Type B pancreatic cell (in vitro differentiated cells): ENCODE measurements around the gene MDC1. TPM values are rescaled to one million over a fixed set of nuclear protein-coding genes. Genes with fewer than 3 reads are reported as not detected.

ENCODE experiments used
- DNase-seq: peaks from one replicate; pipeline ENCODE4 v3.0.0; 2021; ENCODE audit warnings: mixed read lengths; ENCODE audit not compliant: unreplicated experiment; ENCODE audit errors: extremely low spot score
- H3K27ac Mint-ChIP-seq: 2 replicates; pipeline ENCODE4 v1.8.0; 2021; ENCODE audit warnings: mild to moderate bottlenecking, mixed read lengths
- H3K27me3 Mint-ChIP-seq: 2 replicates; pipeline ENCODE4 v1.8.0; 2021; ENCODE audit warnings: mixed read lengths
- H3K36me3 Mint-ChIP-seq: 2 replicates; pipeline ENCODE4 v1.8.0; 2021; ENCODE audit warnings: mixed read lengths
- H3K4me1 Mint-ChIP-seq: one replicate; pipeline ENCODE4 v1.8.0; 2021; ENCODE audit warnings: mixed read lengths; ENCODE audit not compliant: unreplicated experiment
- H3K4me3 Mint-ChIP-seq: 2 replicates; pipeline ENCODE4 v1.8.0; 2021; ENCODE audit warnings: mild to moderate bottlenecking, mixed read lengths
- H3K9me3 Mint-ChIP-seq: 2 replicates; pipeline ENCODE4 v1.8.0; 2021; ENCODE audit warnings: mixed read lengths
- total RNA-seq: library from RNA; stranded (reverse); gene quantifications from 2 replicates; pipeline ENCODE4 v1.2.1, GENCODE V29; 2021; ENCODE audit warnings: low replicate concordance
- TF ChIP-seq, protein P1 (sequence below): fragments of 200-600 bp; sonication (generic); conservative IDR thresholded peaks from 2 replicates; pipeline ENCODE4 v1.5.0; 2021; ENCODE audit warnings: antibody characterized with exemption, mild to moderate bottlenecking

The MDC1 gene
- total RNA-seq, 1 donor from 2014 or later, result 71.3 TPM

DNA sequence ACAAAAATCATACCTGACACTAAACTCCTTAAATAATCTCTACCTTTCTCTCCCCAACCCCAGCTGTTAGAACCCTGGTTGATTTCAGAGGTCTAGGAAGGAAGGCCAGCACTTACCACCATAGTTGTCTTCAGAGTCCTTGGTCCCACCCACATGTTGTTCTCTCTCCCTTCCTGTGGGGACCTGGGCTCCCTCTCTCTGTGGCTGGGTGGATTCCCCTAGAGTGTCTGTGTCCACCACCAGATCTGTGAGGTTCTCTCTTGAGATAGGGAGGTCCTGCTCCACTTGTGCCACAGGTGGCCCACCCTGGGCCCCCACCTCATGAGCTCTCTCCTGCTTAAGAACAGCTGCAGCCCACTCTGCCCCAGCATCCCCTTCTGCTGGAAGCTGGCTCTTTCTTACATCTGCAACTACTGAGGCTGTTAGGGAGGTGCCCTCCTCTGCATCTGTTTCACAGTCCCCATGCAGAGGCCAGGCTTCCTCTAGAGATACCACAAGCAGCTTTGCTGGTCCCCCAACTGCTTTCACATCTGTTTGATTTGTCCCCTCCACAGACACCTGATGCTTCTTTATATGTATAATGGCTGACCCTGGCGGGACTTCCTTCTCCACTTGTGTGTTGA is 5.2 kb downstream of the MDC1 start:
- Mint-ChIP-seq H3K36me3 (peaks cover 42% of the 10 kb centered on the region), H3K27ac (no peak overlapping the region)

DNA sequence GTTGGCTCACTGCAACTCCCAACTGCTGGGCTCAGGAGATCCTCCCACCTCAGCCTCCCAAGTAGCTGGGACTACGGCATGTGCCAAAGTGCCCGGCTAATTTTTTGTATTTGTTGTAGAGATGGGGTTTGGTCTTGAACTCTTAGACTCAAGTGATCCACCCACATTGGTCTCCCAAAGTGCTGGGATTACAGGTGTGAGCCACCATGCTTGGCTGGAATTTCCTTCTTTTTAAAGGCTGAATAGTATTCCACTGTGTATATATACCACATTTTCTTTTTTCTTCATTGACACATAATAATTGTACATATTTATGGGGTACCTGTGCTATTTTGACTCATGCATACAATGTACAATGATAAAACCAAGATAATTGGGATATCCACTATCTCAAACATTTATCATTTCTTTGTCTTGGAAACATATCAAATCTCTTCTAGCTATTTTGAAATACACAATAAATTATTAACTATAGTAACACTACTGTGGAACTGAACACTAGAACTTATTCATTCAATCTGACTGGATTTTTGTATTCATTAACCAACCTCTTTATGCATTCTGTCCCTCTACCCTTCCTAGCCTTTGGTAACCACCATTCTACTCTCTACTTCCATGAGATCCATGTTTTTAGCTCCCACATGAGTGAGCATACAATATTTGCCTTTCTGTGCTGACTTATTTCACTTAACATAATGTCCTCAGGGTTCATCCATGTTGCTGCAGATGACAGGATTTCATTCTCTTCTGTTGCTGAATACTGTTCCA is 7.8 kb downstream of the MDC1 start:
- Mint-ChIP-seq H3K27ac (no peak overlapping the region), H3K36me3 (peaks cover 49% of the 10 kb centered on the region), H3K9me3 (no peaks in the 10 kb centered on the region), H3K4me1 (no peaks in the 10 kb centered on the region), H3K4me3 (no peak overlapping the region), H3K27me3 (no peaks in the 10 kb centered on the region)
- DNase-seq, result no peak
- TF ChIP-seq, protein P1, sequence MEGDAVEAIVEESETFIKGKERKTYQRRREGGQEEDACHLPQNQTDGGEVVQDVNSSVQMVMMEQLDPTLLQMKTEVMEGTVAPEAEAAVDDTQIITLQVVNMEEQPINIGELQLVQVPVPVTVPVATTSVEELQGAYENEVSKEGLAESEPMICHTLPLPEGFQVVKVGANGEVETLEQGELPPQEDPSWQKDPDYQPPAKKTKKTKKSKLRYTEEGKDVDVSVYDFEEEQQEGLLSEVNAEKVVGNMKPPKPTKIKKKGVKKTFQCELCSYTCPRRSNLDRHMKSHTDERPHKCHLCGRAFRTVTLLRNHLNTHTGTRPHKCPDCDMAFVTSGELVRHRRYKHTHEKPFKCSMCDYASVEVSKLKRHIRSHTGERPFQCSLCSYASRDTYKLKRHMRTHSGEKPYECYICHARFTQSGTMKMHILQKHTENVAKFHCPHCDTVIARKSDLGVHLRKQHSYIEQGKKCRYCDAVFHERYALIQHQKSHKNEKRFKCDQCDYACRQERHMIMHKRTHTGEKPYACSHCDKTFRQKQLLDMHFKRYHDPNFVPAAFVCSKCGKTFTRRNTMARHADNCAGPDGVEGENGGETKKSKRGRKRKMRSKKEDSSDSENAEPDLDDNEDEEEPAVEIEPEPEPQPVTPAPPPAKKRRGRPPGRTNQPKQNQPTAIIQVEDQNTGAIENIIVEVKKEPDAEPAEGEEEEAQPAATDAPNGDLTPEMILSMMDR, result no peak

More for the DNA sequence above, 5.2 kb downstream of the MDC1 start:
- H3K9me3 Mint-ChIP-seq, result no peaks in the 10 kb centered on the region
- no peak overlapping the region for H3K4me3 Mint-ChIP-seq
- TF ChIP-seq, protein P1, result no peak
- no peaks in the 10 kb centered on the region for H3K27me3 Mint-ChIP-seq
- no peak for DNase-seq
- H3K4me1 Mint-ChIP-seq, result peaks cover 10% of the 10 kb centered on the region

DNA sequence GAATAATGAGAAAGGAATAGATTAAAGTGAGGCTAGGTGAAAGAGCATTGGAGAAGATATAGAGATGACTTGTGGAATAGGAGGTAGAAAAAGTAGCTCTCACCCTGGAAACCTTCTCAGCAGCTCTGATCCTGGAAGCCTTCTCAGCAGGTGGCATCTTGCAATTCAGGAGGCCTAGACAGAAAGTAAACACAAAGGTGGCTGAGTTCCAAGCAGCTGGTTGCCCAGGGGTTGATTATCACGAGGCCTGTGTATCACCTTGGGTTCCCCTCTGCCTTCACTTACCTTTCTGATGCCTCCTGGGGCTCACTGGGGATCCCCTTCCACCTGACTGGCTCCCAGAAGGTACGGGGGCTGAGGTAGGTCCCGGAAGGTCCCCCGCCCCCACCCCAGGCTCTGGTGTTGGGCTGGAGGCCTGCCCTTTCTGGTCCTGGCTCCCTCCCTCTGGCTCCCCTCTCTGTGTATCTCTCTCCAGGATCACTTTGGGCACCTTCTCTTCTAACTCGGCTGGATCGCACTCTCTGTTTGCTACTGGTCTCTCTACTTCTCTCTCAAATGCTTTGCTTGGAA is 9.7 kb downstream of the MDC1 start:
- no peak overlapping the region for H3K4me3 Mint-ChIP-seq
- no peaks in the 10 kb centered on the region for H3K9me3 Mint-ChIP-seq
- H3K4me1 Mint-ChIP-seq, result no peaks in the 10 kb centered on the region
- H3K36me3 Mint-ChIP-seq, result peaks cover 46% of the 10 kb centered on the region
- TF ChIP-seq, protein P1, result no peak
- H3K27me3 Mint-ChIP-seq, result no peaks in the 10 kb centered on the region
- no peak overlapping the region for H3K27ac Mint-ChIP-seq
- DNase-seq, result no peak

DNA sequence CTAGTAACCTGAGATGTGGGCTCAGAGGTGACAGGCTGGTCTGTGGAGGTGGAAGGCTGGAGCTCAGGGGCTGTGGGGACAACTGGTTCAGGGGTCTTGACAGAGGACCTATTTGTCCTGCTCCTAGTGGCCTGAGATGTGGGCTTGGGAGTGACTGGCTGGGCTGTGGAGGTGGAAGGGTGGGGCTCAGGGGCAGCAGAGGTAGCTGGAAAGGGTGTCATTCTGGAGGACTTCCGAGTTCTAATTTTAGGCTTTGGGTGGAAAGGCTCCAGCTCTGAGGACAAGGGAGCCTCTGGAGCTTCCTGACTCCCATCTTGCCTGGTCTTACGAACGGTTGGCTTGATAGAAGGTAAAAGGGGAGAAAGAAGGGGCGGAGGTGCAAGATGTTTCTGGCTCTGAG is 11.5 kb downstream of the MDC1 start:
- no peaks in the 10 kb centered on the region for H3K9me3 Mint-ChIP-seq
- DNase-seq, result no peak
- no peaks in the 10 kb centered on the region for H3K27me3 Mint-ChIP-seq
- no peak overlapping the region for H3K27ac Mint-ChIP-seq
- no peaks in the 10 kb centered on the region for H3K4me1 Mint-ChIP-seq
- no peak overlapping the region for H3K4me3 Mint-ChIP-seq
- peaks cover 40% of the 10 kb centered on the region for H3K36me3 Mint-ChIP-seq
- TF ChIP-seq, protein P1, result no peak

DNA sequence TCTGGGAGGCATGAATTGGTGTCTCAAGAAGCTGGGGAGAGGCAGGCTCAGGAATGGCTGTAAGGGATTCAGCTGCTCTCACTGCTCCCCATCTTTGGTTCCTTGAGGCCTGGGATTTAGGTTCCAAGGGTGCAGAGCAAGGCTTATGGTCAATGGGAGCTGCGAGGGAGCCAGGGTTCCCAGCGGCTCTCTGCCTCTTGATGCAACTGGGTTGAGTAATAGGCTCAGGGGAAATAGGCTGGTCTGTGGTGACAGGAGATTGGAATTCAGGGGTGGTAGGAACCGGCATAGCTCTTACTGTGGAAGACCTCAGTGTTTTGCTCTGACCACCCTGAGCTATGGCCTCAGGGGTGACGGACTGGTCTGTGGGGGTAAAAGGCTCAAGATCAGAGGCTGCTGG is 13.3 kb downstream of the MDC1 start:
- TF ChIP-seq, protein P1, result no peak
- Mint-ChIP-seq H3K4me3 (no peak overlapping the region), H3K27me3 (no peaks in the 10 kb centered on the region), H3K9me3 (no peaks in the 10 kb centered on the region), H3K4me1 (no peaks in the 10 kb centered on the region), H3K36me3 (peaks cover 34% of the 10 kb centered on the region), H3K27ac (no peak overlapping the region)
- no peak for DNase-seq
